IgD-negative memory B cell (primary cell): ENCODE data around the gene FOXK1. TPM values are rescaled to one million over a fixed set of nuclear protein-coding genes. Genes with fewer than 3 reads are reported as not detected.

ENCODE experiments used
- H3K27ac Mint-ChIP-seq, 3 donors: one replicate each; pipeline ENCODE4 v1.8.0; 2020 to 2022; ENCODE audit warnings: mild to moderate bottlenecking in 3 of 3, mixed read lengths in 3 of 3, moderate library complexity in 1 of 3
- H3K27me3 Mint-ChIP-seq: one replicate; pipeline ENCODE4 v1.8.0; 2021; ENCODE audit warnings: mixed read lengths
- H3K36me3 Mint-ChIP-seq: one replicate; pipeline ENCODE4 v1.8.0; 2020; ENCODE audit warnings: mild to moderate bottlenecking, mixed read lengths
- H3K4me1 Mint-ChIP-seq, 3 donors: one replicate each; pipeline ENCODE4 v1.8.0; 2020 to 2022; ENCODE audit warnings: mixed read lengths in 3 of 3, mild to moderate bottlenecking in 1 of 3
- H3K4me3 Mint-ChIP-seq, 4 donors: one replicate each; pipeline ENCODE4 v1.8.0; 2020 to 2022; ENCODE audit warnings: mild to moderate bottlenecking in 4 of 4, mixed read lengths in 4 of 4, moderate library complexity in 3 of 4
- H3K9me3 Mint-ChIP-seq, 3 donors: one replicate each; pipeline ENCODE4 v1.8.0; 2020 to 2021; ENCODE audit warnings: mixed read lengths in 3 of 3, mild to moderate bottlenecking in 1 of 3
- polyA plus RNA-seq: library from polyadenylated mRNA; unstranded; fragments of 300-500 nt; fragmentation: Illumina TruSeq; gene quantifications from one replicate; pipeline ENCODE4 v1.2.3, GENCODE V29; 2021

The FOXK1 gene
- polyA plus RNA-seq, 1 donor from 2014 or later, result 2.3 TPM

DNA sequence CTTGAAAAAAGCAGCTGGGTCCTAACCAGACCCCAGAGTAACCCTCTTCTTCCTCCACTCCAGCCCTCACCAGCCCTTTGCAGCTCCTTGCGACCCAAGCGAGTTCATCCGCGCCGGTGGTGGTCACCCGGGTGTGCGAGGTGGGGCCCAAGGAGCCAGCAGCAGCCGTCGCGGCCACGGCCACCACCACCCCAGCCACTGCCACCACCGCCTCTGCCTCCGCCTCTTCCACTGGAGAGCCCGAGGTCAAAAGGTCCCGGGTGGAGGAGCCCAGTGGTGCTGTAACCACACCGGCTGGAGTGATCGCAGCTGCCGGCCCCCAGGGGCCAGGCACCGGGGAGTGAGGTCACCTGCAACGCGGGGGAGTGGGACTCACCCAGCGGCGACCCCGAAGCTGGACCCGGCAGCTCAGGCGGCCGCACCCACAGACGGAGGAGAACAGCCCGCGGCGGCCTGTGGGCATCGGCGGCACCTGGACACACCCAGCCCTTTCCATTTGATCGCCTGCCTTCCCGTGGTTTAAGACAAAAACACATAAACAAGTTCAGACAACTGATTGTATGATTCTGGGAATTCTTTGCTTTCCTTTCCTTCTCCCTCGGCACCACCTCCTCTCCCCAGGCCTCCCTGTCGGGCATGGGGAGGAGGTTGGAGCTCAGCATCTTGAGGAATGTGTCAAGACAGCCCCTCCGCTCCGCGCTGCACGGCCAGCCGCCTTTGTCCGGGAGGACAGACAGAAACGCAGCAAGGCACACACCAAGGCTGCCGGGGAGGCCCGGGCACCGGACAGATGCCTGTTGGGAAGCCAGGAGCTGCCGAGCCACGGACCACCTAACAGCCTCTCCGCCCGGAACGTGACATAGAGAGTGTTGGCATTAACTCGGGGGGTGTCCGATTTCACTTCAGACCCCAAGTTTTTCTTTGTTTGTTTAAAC is 80.3 kb downstream of the FOXK1 start:
- Mint-ChIP-seq H3K27ac (peak overlapping the region in 1 of 3 donors; percentile 67), H3K4me3 (no peak overlapping the region), H3K27me3 (no peaks in the 10 kb centered on the region), H3K9me3 (no peaks in the 10 kb centered on the region), H3K36me3 (no peaks in the 10 kb centered on the region), H3K4me1 (peaks cover 0 to 3% (median 0%) of the 10 kb centered on the region in 3 donors)

DNA sequence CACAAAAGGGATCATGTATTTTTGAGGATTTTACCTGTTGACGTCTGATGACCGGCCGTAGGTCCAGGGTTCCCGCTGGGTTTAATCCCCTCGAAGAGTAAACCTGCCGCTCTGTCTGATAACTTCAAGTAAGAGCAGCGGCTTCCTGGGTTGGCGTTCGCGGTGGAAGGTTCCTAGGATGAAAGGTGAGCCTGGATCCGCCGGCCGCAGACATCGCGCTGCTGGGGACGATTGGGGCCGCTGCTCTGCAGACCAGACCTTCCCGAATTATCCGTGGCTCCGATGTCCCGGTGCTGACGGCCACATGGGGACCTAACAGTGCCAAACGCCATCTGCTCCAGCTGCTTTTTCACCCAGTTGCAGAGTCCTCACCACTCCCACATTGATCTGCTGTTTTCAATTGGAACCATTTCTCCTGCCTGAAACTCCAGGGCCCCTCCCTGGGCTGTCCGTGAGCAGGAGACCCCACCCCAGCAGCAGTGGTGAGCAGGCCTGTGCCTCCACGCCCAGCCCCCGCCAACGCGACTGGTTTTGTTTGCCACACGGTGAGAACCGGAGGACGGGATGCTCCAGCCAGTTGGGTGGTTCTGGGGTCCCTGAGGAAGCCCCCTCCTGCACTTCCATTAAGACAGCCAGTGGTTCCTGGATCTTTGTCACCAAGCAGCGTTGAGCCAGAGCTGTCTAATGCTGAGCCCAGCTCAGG is 81.1 kb downstream of the FOXK1 start:
- Mint-ChIP-seq H3K27ac (no peak overlapping the region), H3K27me3 (no peaks in the 10 kb centered on the region), H3K36me3 (no peaks in the 10 kb centered on the region), H3K4me1 (no peaks in the 10 kb centered on the region), H3K9me3 (no peaks in the 10 kb centered on the region), H3K4me3 (no peak overlapping the region)

GRCh38 chr7:4763794-4764185 is 81.7 kb downstream of the FOXK1 start:
- H3K4me1 Mint-ChIP-seq, result no peaks in the 10 kb centered on the region
- H3K9me3 Mint-ChIP-seq, result no peaks in the 10 kb centered on the region
- H3K36me3 Mint-ChIP-seq, result no peaks in the 10 kb centered on the region
- H3K4me3 Mint-ChIP-seq, result no peak overlapping the region
- H3K27me3 Mint-ChIP-seq, result no peaks in the 10 kb centered on the region
- no peak overlapping the region for H3K27ac Mint-ChIP-seq

DNA sequence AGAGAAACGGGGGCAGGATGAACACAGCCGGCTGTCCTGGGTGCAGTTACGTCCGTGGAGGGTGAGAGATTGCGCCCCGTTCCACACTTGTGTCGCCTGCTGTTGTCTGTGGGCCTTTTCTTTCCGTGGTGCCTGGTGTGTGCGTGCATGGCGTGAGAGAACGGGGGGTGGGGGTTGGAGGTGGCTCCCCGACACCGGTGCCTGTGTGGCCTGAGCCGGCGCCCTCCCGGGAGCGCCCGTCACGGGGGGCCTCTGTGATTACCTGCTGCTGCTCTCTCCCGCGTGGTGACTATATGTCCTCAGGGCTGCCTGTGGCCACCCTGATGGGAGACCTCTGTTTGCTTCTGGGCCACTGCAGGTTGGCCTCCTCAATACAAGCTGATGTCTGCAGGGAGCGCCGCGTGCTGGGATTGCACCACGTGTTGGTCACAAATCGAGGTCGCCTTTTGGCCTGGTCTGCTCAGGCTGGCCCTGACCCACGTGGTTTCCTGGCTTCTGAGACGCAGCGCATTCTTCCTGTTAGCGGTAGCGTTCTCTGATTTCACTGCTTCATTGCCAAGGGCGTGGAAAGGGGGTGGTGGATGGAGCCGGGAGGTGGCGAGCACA is 82.4 kb downstream of the FOXK1 start:
- no peaks in the 10 kb centered on the region for H3K36me3 Mint-ChIP-seq
- no peaks in the 10 kb centered on the region for H3K4me1 Mint-ChIP-seq
- no peak overlapping the region for H3K4me3 Mint-ChIP-seq
- H3K27me3 Mint-ChIP-seq, result no peaks in the 10 kb centered on the region
- H3K27ac Mint-ChIP-seq, result no peak overlapping the region
- no peaks in the 10 kb centered on the region for H3K9me3 Mint-ChIP-seq

GRCh38 chr7:4765776-4766490 is 83.8 kb downstream of the FOXK1 start:
- H3K36me3 Mint-ChIP-seq, result no peaks in the 10 kb centered on the region
- no peaks in the 10 kb centered on the region for H3K9me3 Mint-ChIP-seq
- no peak overlapping the region for H3K27ac Mint-ChIP-seq
- H3K4me1 Mint-ChIP-seq, result peaks cover 0 to 2% (median 0%) of the 10 kb centered on the region in 3 donors
- no peaks in the 10 kb centered on the region for H3K27me3 Mint-ChIP-seq
- H3K4me3 Mint-ChIP-seq, result no peak overlapping the region

DNA sequence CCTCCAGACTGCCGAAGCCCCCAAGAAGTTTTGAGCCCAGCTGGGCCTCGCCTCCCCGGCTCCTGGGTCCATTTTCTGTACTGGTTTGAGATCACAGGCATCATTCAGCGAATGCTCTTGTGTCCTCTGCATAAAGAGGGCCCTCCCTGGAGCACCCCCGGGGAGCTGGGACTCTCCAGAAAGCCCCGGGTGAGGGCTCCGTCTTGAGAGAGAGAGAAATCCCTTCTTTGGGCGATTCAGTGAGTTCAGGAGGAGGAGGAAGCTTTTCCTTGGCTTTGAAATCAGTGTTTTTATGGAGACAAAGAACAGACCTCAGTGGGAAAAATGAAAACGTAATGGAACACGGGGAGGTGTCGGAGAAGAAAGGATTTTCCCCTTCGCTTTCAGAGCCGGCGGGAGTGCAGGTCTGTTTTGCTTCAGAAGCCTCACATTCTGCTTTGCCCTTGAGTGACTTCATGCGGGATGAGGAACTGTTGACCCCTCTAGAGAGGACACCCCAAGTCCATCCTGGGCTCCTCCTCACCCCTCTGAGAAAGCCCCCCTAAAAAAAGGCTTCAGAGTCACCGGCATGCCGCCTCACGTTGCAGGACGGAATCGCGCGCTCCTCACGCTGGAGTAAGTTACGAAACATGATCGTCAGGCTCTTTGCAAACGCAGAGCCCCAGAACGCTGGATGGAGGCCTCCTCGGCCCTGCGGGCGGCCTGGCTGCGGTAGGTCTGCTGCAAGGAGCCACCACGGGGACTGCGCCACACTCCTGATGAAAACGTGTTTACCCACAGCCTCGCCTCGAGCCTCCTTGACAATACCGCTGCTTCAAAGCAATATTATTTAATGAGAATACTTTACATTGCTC is 84.8 kb downstream of the FOXK1 start:
- no peak overlapping the region for H3K27ac Mint-ChIP-seq
- no peaks in the 10 kb centered on the region for H3K36me3 Mint-ChIP-seq
- H3K27me3 Mint-ChIP-seq, result no peaks in the 10 kb centered on the region
- peaks cover 0 to 2% (median 0%) of the 10 kb centered on the region in 3 donors for H3K4me1 Mint-ChIP-seq
- H3K4me3 Mint-ChIP-seq, result peak overlapping the region in 1 of 4 donors; percentile 45
- no peaks in the 10 kb centered on the region for H3K9me3 Mint-ChIP-seq

- Mint-ChIP-seq H3K9me3 (no peaks in the 10 kb centered on the region), H3K27ac (peak overlapping the region in 1 of 3 donors; percentile 46), H3K27me3 (no peaks in the 10 kb centered on the region), H3K36me3 (no peaks in the 10 kb centered on the region), H3K4me1 (peaks cover 0 to 5% (median 4%) of the 10 kb centered on the region in 3 donors), H3K4me3 (peak overlapping the region in 1 of 4 donors; percentile 35)
Measured at GRCh38 chr7:4768597-4769569, 86.8 kb downstream of the FOXK1 start.

DNA sequence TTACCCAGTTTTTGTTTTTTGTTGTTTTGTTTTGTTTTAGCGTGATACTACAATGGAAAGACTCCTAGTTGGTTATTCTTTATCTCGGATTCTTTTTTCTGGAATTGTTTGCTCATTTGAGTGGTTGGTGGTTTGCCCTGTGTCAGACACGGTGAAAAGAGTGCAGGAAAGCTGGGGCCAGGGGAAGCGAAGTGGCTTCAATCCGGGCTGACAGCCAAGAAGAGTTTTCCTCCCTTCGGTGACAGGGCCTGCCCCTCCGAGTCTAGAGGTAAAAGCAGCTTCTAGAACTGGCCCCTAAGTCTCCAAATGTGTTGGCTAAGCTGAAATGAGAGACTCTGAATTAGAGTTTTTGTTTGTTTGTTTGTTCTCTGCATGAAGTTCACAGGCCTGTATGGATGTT is 87.7 kb downstream of the FOXK1 start:
- Mint-ChIP-seq H3K27ac (no peak overlapping the region), H3K4me1 (peaks cover 4 to 12% (median 11%) of the 10 kb centered on the region in 3 donors), H3K27me3 (no peaks in the 10 kb centered on the region), H3K4me3 (no peak overlapping the region), H3K9me3 (no peaks in the 10 kb centered on the region), H3K36me3 (no peaks in the 10 kb centered on the region)

- no peaks in the 10 kb centered on the region for H3K9me3 Mint-ChIP-seq
- H3K4me1 Mint-ChIP-seq, result peaks cover 14 to 16% (median 16%) of the 10 kb centered on the region in 3 donors
- H3K36me3 Mint-ChIP-seq, result no peaks in the 10 kb centered on the region
- peak overlapping the region in 1 of 3 donors; percentile 39 for H3K27ac Mint-ChIP-seq
- H3K27me3 Mint-ChIP-seq, result no peaks in the 10 kb centered on the region
- H3K4me3 Mint-ChIP-seq, result peak overlapping the region in 1 of 4 donors; percentile 43
Measured at GRCh38 chr7:4770886-4771285, 88.8 kb downstream of the FOXK1 start.

DNA sequence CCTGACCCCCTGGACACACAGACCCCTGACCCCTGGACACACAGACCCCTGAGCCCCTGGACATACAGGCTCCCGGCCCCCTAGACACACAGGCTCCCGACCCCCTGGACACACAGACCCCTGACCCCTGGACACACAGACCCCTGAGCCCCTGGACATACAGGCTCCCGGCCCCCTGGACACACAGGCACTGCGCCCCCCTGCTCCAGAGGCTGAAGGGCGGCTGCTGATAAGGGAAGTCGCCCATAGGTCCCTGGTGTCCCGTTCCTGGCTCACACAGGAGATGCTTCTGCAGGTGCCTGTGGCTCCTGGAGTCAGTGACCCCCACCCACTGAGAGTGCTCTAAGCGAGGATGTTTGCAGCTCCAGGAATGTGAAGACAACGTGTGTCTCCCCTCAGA is 89.6 kb downstream of the FOXK1 start:
- H3K36me3 Mint-ChIP-seq, result no peaks in the 10 kb centered on the region
- H3K9me3 Mint-ChIP-seq, result no peaks in the 10 kb centered on the region
- peaks cover 18 to 21% (median 20%) of the 10 kb centered on the region in 3 donors for H3K4me1 Mint-ChIP-seq
- no peaks in the 10 kb centered on the region for H3K27me3 Mint-ChIP-seq
- no peak overlapping the region for H3K27ac Mint-ChIP-seq
- H3K4me3 Mint-ChIP-seq, result no peak overlapping the region

- Mint-ChIP-seq H3K27me3 (no peaks in the 10 kb centered on the region), H3K4me3 (no peak overlapping the region), H3K9me3 (no peaks in the 10 kb centered on the region), H3K4me1 (peaks cover 23 to 25% (median 23%) of the 10 kb centered on the region in 3 donors), H3K36me3 (no peaks in the 10 kb centered on the region), H3K27ac (peak overlapping the region in 1 of 3 donors; percentile 20)
Measured at GRCh38 chr7:4772306-4772705, 90.2 kb downstream of the FOXK1 start.

GRCh38 chr7:4774007-4774406 is 91.9 kb downstream of the FOXK1 start:
- peaks cover 27 to 35% (median 28%) of the 10 kb centered on the region in 3 donors for H3K4me1 Mint-ChIP-seq
- peak overlapping the region; percentile 95 to 100 (median 98) for H3K4me3 Mint-ChIP-seq
- no peaks in the 10 kb centered on the region for H3K27me3 Mint-ChIP-seq
- H3K9me3 Mint-ChIP-seq, result no peaks in the 10 kb centered on the region
- no peaks in the 10 kb centered on the region for H3K36me3 Mint-ChIP-seq
- H3K27ac Mint-ChIP-seq, result peak overlapping the region; percentile 92 to 99 (median 99)

DNA sequence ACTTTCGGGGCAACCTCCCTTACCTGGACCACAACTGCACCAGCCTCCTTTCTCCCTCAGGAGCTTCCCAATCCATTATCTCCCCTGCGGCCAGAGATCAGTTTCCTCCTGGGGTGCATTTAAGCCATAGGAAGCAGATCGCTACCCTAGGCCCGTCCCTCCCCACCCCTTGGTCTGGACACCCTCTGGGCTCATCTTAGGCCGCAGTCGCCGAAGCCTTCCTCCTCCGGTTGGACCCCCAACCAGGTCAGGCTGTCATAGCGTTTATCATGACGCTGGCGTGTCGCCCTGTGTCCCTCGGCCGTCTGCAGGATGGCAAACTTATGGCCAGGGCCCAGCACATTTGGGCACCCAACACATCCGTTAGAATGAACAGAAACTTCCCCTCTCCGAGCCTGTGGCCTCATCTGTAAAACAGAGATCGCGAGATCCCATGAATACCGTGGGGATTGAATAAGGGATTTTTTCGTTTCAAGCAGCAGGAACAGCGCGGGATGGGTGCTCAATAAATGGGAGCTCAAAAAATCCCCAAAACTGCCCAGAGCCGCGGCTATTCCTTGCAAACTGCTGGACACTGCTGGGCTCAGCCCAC is 92.7 kb downstream of the FOXK1 start:
- H3K27me3 Mint-ChIP-seq, result no peaks in the 10 kb centered on the region
- no peaks in the 10 kb centered on the region for H3K36me3 Mint-ChIP-seq
- no peaks in the 10 kb centered on the region for H3K9me3 Mint-ChIP-seq
- peak overlapping the region; percentile 92 to 99 (median 99) for H3K27ac Mint-ChIP-seq
- H3K4me1 Mint-ChIP-seq, result peaks cover 27 to 35% (median 28%) of the 10 kb centered on the region in 3 donors
- peak overlapping the region; percentile 95 to 100 (median 98) for H3K4me3 Mint-ChIP-seq
